Effector memory CD4-positive, alpha-beta T cell (primary cell): Measurements from ENCODE around the gene ABTB1.
A peak's percentile ranks its signal among the peaks of the same experiment; 100 is the strongest.

Source experiments
- DNase-seq, 3 donors: peaks; one replicate each; pipeline ENCODE4 v3.0.0-alpha.2; 2020
- H3K27ac ChIP-seq: 2 replicates; pipeline ENCODE4 v1.7.0; 2013; ENCODE audit warnings: mild to moderate bottlenecking, low read length, moderate library complexity; ENCODE audit not compliant: insufficient read depth, poor library complexity, severe bottlenecking
- H3K27me3 ChIP-seq: replicated peaks from 2 replicates; pipeline ENCODE4 v1.7.0; 2013; ENCODE audit warnings: mild to moderate bottlenecking, low read length; ENCODE audit not compliant: insufficient read depth, control insufficient read depth, poor library complexity, severe bottlenecking
- H3K36me3 ChIP-seq: 2 replicates; pipeline ENCODE4 v1.7.0; 2013; ENCODE audit warnings: mild to moderate bottlenecking, low read length, moderate library complexity; ENCODE audit not compliant: control insufficient read depth, insufficient read depth
- H3K4me1 ChIP-seq: 2 replicates; pipeline ENCODE4 v1.7.0; 2013; ENCODE audit warnings: low read length, mild to moderate bottlenecking; ENCODE audit not compliant: control insufficient read depth, insufficient read depth, poor library complexity, severe bottlenecking
- H3K4me3 ChIP-seq: 2 replicates; pipeline ENCODE4 v1.7.0; 2013; ENCODE audit warnings: low read length, low read depth, mild to moderate bottlenecking; ENCODE audit not compliant: insufficient read depth, poor library complexity, severe bottlenecking
- H3K9me3 ChIP-seq: 2 replicates; pipeline ENCODE4 v1.7.0; 2013; ENCODE audit warnings: mild to moderate bottlenecking, low read length, moderate library complexity; ENCODE audit not compliant: control insufficient read depth

The ABTB1 gene

DNA sequence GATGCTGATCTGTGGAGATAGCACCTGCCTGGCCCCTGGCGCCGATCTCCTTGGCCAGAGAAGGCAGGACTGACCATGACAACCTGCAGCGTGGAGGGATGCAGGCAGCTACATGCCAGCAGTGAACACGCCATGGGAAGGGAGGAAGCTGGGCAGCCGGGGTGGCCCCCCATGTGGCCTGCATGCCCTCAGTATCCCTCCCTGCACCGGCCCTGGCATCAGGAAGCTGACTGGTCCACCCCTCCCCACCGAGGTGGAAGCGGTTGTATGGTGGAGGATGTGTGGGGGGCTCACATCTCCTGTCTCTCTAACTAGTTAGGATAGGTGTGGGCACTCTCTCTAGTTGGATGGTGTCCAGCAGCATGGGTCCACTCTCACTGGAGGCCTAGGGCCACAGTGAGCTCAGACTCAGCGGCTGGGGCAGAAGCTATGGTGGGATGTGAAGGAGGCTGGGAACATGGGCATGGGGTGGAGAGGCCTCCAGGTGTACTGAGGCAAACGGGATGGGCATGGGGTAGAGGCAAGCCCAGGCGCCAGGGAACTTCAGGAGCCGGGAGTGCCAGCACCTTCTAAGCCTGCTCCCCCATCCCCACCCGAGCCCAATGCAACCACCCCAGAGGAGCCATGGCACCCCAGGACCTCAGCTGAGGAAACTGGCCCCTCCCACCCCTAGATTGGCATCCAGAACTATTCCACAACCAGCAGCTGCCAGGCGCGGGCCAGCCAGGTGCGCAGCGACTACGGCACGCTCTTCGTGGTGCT, 1.8 kb upstream of the ABTB1 start:
- H3K27me3 ChIP-seq = no peaks in the 10 kb centered on the region
- H3K36me3 ChIP-seq = no peaks in the 10 kb centered on the region
- H3K4me3 ChIP-seq = no peak overlapping the region
- peak overlapping the region; percentile 84 for H3K27ac ChIP-seq
- peaks cover 18% of the 10 kb centered on the region for H3K4me1 ChIP-seq
- H3K9me3 ChIP-seq = no peaks in the 10 kb centered on the region
- no peak for DNase-seq

- no peaks in the 10 kb centered on the region for H3K36me3 ChIP-seq
- peak overlapping the region; percentile 84 for H3K27ac ChIP-seq
- no peaks in the 10 kb centered on the region for H3K27me3 ChIP-seq
- peaks cover 18% of the 10 kb centered on the region for H3K4me1 ChIP-seq
- H3K9me3 ChIP-seq = no peaks in the 10 kb centered on the region
- DNase-seq = no peak
- H3K4me3 ChIP-seq = peak overlapping the region; percentile 72
Observed at GRCh38 chr3:127671523-127672428, 976 bp upstream of the ABTB1 start.

DNA sequence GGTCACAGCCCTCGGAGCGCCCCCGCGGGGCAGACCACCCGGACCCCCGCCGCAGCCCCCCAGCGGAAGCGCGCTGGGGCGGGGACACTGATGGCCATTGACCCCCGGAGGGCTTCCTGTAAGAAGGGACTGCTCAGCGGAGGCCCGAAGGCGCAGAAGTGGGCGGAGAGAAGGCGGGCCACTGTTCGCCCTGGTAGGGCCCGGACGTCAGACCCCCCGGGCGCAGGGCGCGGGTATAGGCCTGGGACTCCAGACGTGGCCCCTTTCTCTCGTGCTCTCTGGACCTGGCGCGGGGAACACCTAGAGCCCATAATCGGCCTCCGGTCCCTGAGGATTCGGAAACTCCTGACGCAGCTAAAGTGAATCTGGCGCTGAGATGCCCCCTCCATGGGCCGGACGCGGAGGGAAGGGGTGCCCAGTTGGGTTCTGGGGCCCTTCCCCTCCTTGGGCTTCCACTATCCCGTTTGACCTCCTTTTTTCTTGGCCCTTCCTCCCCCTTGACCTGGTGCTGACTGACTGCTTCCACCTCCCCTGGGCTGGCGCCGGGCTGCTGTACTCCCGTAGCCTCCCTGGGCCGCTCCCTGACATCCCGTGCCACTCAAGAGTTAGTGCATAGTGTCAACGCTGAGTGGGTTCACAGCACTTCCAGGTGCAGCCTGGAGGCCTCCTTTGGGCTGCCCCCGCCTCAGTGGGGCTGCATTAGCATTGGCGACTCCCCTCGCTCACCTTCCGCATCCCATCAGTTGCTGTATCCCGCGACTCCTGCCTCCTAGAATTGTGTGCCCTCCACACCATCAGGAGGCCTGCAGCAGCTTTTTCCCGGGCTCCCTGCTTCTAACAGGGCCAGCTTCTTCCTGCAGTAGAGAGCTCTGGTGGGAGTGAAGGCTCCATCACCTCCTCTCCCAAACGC, 694 bp downstream of the ABTB1 start:
- Histone ChIP-seq H3K36me3 (peaks cover 12% of the 10 kb centered on the region), H3K27ac (peak overlapping the region; percentile 84), H3K27me3 (no peaks in the 10 kb centered on the region), H3K4me1 (peaks cover 18% of the 10 kb centered on the region), H3K4me3 (peak overlapping the region; percentile 69), H3K9me3 (no peaks in the 10 kb centered on the region)
- DNase-seq = peak; percentile 31 to 50 (median 37)

- Histone ChIP-seq H3K27me3 (no peaks in the 10 kb centered on the region), H3K4me3 (no peak overlapping the region), H3K4me1 (peaks cover 18% of the 10 kb centered on the region), H3K36me3 (peaks cover 14% of the 10 kb centered on the region), H3K27ac (peak overlapping the region; percentile 84), H3K9me3 (no peaks in the 10 kb centered on the region)
- no peak for DNase-seq
Observed at GRCh38 chr3:127674101-127674721, 1.5 kb downstream of the ABTB1 start.

DNA sequence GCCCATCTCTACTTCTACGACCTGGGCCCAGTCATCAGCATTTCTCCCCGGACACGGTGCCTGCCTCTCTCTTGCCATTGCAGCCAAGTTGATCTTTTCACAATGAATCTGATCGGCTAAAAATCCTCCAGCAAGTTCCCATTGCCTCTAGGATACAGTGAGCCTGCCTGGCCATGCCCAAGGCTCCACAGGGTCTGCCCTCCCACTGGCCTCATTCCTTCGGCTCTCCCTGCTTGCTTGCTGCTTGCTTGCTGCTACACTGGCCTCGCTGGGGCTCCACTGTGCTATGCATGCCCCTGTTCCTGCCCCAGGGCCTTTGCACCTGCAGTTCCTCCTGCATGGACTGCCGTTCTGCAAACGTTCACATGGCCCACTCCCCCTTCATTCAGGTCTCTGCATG, 2.0 kb downstream of the ABTB1 start:
- Histone ChIP-seq H3K9me3 (no peaks in the 10 kb centered on the region), H3K36me3 (peaks cover 14% of the 10 kb centered on the region), H3K27ac (no peak overlapping the region), H3K27me3 (no peaks in the 10 kb centered on the region), H3K4me3 (no peak overlapping the region), H3K4me1 (peaks cover 18% of the 10 kb centered on the region)
- DNase-seq = no peak

GRCh38 chr3:127675651-127676391, 3.1 kb downstream of the ABTB1 start:
- no peaks in the 10 kb centered on the region for H3K27me3 ChIP-seq
- no peak overlapping the region for H3K27ac ChIP-seq
- H3K4me3 ChIP-seq = no peak overlapping the region
- H3K36me3 ChIP-seq = peaks cover 14% of the 10 kb centered on the region
- H3K9me3 ChIP-seq = no peaks in the 10 kb centered on the region
- DNase-seq = no peak
- H3K4me1 ChIP-seq = peaks cover 18% of the 10 kb centered on the region

DNA sequence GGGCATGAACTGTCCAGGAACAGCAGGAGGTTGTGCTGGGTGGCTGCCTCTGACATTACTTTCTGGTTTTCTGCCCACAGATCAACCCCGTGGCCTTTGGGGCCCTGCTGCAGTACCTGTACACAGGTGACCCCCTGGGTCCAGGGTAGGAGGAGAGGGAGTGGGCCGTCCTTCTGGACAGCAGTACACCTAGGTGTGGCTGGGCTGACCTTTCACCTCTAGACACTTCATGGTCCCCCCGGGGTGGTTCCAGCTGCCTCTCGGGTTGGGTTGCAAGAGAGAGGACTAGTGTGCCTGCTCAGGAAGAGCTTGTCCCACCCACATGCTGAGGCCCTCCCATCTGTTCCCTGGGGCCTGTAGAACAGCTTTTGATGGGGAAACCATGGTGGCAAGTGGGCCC, 3.7 kb downstream of the ABTB1 start:
- peaks cover 14% of the 10 kb centered on the region for H3K36me3 ChIP-seq
- H3K27ac ChIP-seq = no peak overlapping the region
- H3K4me1 ChIP-seq = peaks cover 16% of the 10 kb centered on the region
- no peaks in the 10 kb centered on the region for H3K27me3 ChIP-seq
- no peaks in the 10 kb centered on the region for H3K9me3 ChIP-seq
- DNase-seq = no peak
- H3K4me3 ChIP-seq = no peak overlapping the region

- Histone ChIP-seq H3K4me1 (peaks cover 11% of the 10 kb centered on the region), H3K27ac (no peak overlapping the region), H3K9me3 (no peaks in the 10 kb centered on the region), H3K27me3 (no peaks in the 10 kb centered on the region), H3K4me3 (no peak overlapping the region), H3K36me3 (peaks cover 14% of the 10 kb centered on the region)
- no peak for DNase-seq
Observed at GRCh38 chr3:127676921-127677351, 4.2 kb downstream of the ABTB1 start.
